ENCODE results near the gene PLTP.

The PLTP gene

GRCh38 chr20:45890077-45890984 is 21.6 kb downstream of the PLTP start:
- H3K36me3 ChIP-seq (ENCODE audit: control insufficient read depth in 2 of 2, insufficient read depth in 2 of 2, low read length in 2 of 2) = peaks cover 14 to 45% of the 10 kb centered on the region in 2 donors
- H3K9me3 ChIP-seq (ENCODE audit: control insufficient read depth in 2 of 2, low read length in 2 of 2) = no peaks in the 10 kb centered on the region
- peak overlapping the region; percentile 76 to 80 for H3K9ac ChIP-seq (ENCODE audit: low read depth in 1 of 2, low read length in 2 of 2)
- H3K4me1 ChIP-seq (ENCODE audit: control insufficient read depth in 2 of 2, insufficient read depth in 2 of 2, low read length in 2 of 2) = peaks cover 30 to 31% of the 10 kb centered on the region in 2 donors
- H3K4me3 ChIP-seq (ENCODE audit: low read length in 2 of 2) = peak overlapping the region; percentile 80 to 82
- peak overlapping the region; percentile 65 to 80 for H3K27ac ChIP-seq (ENCODE audit: low read depth in 2 of 2, low read length in 2 of 2)
- H3K27me3 ChIP-seq (ENCODE audit: control insufficient read depth in 2 of 2, insufficient read depth in 2 of 2, low read length in 2 of 2) = no peaks in the 10 kb centered on the region

- H3K27ac ChIP-seq (ENCODE audit: low read depth in 2 of 2, low read length in 2 of 2) = no peak overlapping the region
- no peak overlapping the region for H3K9ac ChIP-seq (ENCODE audit: low read depth in 1 of 2, low read length in 2 of 2)
- H3K4me1 ChIP-seq (ENCODE audit: control insufficient read depth in 2 of 2, insufficient read depth in 2 of 2, low read length in 2 of 2) = peaks cover 30% of the 10 kb centered on the region in 2 donors
Observed at GRCh38 chr20:45888681-45889080, 23.3 kb downstream of the PLTP start.

GRCh38 chr20:45887346-45887715 is 24.6 kb downstream of the PLTP start, which contains the start of gene SPATA25:
SPATA25 (minus strand) TSS chr20:45887622; CDS start chr20:45887590, 32 bp downstream.
- peaks cover 18 to 19% of the 10 kb centered on the region in 2 donors for H3K4me1 ChIP-seq (ENCODE audit: control insufficient read depth in 2 of 2, insufficient read depth in 2 of 2, low read length in 2 of 2)
- no peaks in the 10 kb centered on the region for H3K9me3 ChIP-seq (ENCODE audit: control insufficient read depth in 2 of 2, low read length in 2 of 2)
- no peaks in the 10 kb centered on the region for H3K27me3 ChIP-seq (ENCODE audit: control insufficient read depth in 2 of 2, insufficient read depth in 2 of 2, low read length in 2 of 2)
- H3K36me3 ChIP-seq (ENCODE audit: control insufficient read depth in 2 of 2, insufficient read depth in 2 of 2, low read length in 2 of 2) = peaks cover 10 to 43% of the 10 kb centered on the region in 2 donors
- no peak within 1 kb of the TSS for H3K9ac ChIP-seq (ENCODE audit: low read depth in 1 of 2, low read length in 2 of 2)
- H3K4me3 ChIP-seq (ENCODE audit: low read length in 2 of 2) = no peak within 1 kb of the TSS
- no peak within 1 kb of the TSS for H3K27ac ChIP-seq (ENCODE audit: low read depth in 2 of 2, low read length in 2 of 2)

More at GRCh38 chr20:45888681-45889080, 23.3 kb downstream of the PLTP start:
- Histone ChIP-seq H3K27me3 (ENCODE audit: control insufficient read depth in 2 of 2, insufficient read depth in 2 of 2, low read length in 2 of 2) (no peaks in the 10 kb centered on the region), H3K9me3 (ENCODE audit: control insufficient read depth in 2 of 2, low read length in 2 of 2) (no peaks in the 10 kb centered on the region), H3K36me3 (ENCODE audit: control insufficient read depth in 2 of 2, insufficient read depth in 2 of 2, low read length in 2 of 2) (peaks cover 1 to 38% of the 10 kb centered on the region in 2 donors), H3K4me3 (ENCODE audit: low read length in 2 of 2) (no peak overlapping the region)

GRCh38 chr20:45886590-45887345 is 25.2 kb downstream of the PLTP start:
- no peaks in the 10 kb centered on the region for H3K27me3 ChIP-seq (ENCODE audit: control insufficient read depth in 2 of 2, insufficient read depth in 2 of 2, low read length in 2 of 2)
- H3K9ac ChIP-seq (ENCODE audit: low read depth in 1 of 2, low read length in 2 of 2) = no peak overlapping the region
- H3K9me3 ChIP-seq (ENCODE audit: control insufficient read depth in 2 of 2, low read length in 2 of 2) = no peaks in the 10 kb centered on the region
- H3K4me1 ChIP-seq (ENCODE audit: control insufficient read depth in 2 of 2, insufficient read depth in 2 of 2, low read length in 2 of 2) = peaks cover 12 to 13% of the 10 kb centered on the region in 2 donors
- no peak overlapping the region for H3K4me3 ChIP-seq (ENCODE audit: low read length in 2 of 2)
- H3K27ac ChIP-seq (ENCODE audit: low read depth in 2 of 2, low read length in 2 of 2) = no peak overlapping the region
- peaks cover 10 to 43% of the 10 kb centered on the region in 2 donors for H3K36me3 ChIP-seq (ENCODE audit: control insufficient read depth in 2 of 2, insufficient read depth in 2 of 2, low read length in 2 of 2)

GRCh38 chr20:45883100-45883469 is 28.9 kb downstream of the PLTP start:
- Histone ChIP-seq H3K4me3 (ENCODE audit: low read length in 2 of 2) (no peak overlapping the region), H3K36me3 (ENCODE audit: control insufficient read depth in 2 of 2, insufficient read depth in 2 of 2, low read length in 2 of 2) (peaks cover 11 to 48% of the 10 kb centered on the region in 2 donors), H3K4me1 (ENCODE audit: control insufficient read depth in 2 of 2, insufficient read depth in 2 of 2, low read length in 2 of 2) (peaks cover 0 to 4% of the 10 kb centered on the region in 2 donors)

GRCh38 chr20:45882469-45883099 is 29.4 kb downstream of the PLTP start:
- Histone ChIP-seq H3K4me1 (ENCODE audit: control insufficient read depth in 2 of 2, insufficient read depth in 2 of 2, low read length in 2 of 2) (peaks cover 0 to 4% of the 10 kb centered on the region in 2 donors), H3K9ac (ENCODE audit: low read depth in 1 of 2, low read length in 2 of 2) (no peak overlapping the region), H3K9me3 (ENCODE audit: control insufficient read depth in 2 of 2, low read length in 2 of 2) (no peaks in the 10 kb centered on the region), H3K36me3 (ENCODE audit: control insufficient read depth in 2 of 2, insufficient read depth in 2 of 2, low read length in 2 of 2) (peaks cover 15 to 50% of the 10 kb centered on the region in 2 donors), H3K27me3 (ENCODE audit: control insufficient read depth in 2 of 2, insufficient read depth in 2 of 2, low read length in 2 of 2) (no peaks in the 10 kb centered on the region), H3K4me3 (ENCODE audit: low read length in 2 of 2) (no peak overlapping the region), H3K27ac (ENCODE audit: low read depth in 2 of 2, low read length in 2 of 2) (no peak overlapping the region)

More at GRCh38 chr20:45883100-45883469, 28.9 kb downstream of the PLTP start:
- no peaks in the 10 kb centered on the region for H3K9me3 ChIP-seq (ENCODE audit: control insufficient read depth in 2 of 2, low read length in 2 of 2)
- no peaks in the 10 kb centered on the region for H3K27me3 ChIP-seq (ENCODE audit: control insufficient read depth in 2 of 2, insufficient read depth in 2 of 2, low read length in 2 of 2)
- H3K27ac ChIP-seq (ENCODE audit: low read depth in 2 of 2, low read length in 2 of 2) = no peak overlapping the region
- no peak overlapping the region for H3K9ac ChIP-seq (ENCODE audit: low read depth in 1 of 2, low read length in 2 of 2)

GRCh38 chr20:45880988-45881788 is 30.8 kb downstream of the PLTP start, which contains the start of gene ZSWIM1:
ZSWIM1 (plus strand) TSS chr20:45881227; CDS start chr20:45882593, 1,366 bp downstream.
- H3K4me3 ChIP-seq (ENCODE audit: low read length in 2 of 2) = peak within 1 kb of the TSS; percentile 89 to 93
- peaks cover 0 to 4% of the 10 kb centered on the region in 2 donors for H3K4me1 ChIP-seq (ENCODE audit: control insufficient read depth in 2 of 2, insufficient read depth in 2 of 2, low read length in 2 of 2)
- peak within 1 kb of the TSS; percentile 75 to 81 for H3K27ac ChIP-seq (ENCODE audit: low read depth in 2 of 2, low read length in 2 of 2)
- no peaks in the 10 kb centered on the region for H3K9me3 ChIP-seq (ENCODE audit: control insufficient read depth in 2 of 2, low read length in 2 of 2)
- no peaks in the 10 kb centered on the region for H3K27me3 ChIP-seq (ENCODE audit: control insufficient read depth in 2 of 2, insufficient read depth in 2 of 2, low read length in 2 of 2)
- peaks cover 24 to 49% of the 10 kb centered on the region in 2 donors for H3K36me3 ChIP-seq (ENCODE audit: control insufficient read depth in 2 of 2, insufficient read depth in 2 of 2, low read length in 2 of 2)
- H3K9ac ChIP-seq (ENCODE audit: low read depth in 1 of 2, low read length in 2 of 2) = peak within 1 kb of the TSS; percentile 85 to 88

GRCh38 chr20:45878076-45878761 is 33.7 kb downstream of the PLTP start:
- H3K36me3 ChIP-seq (ENCODE audit: control insufficient read depth in 2 of 2, insufficient read depth in 2 of 2, low read length in 2 of 2) = peaks cover 18 to 32% of the 10 kb centered on the region in 2 donors
- H3K27me3 ChIP-seq (ENCODE audit: control insufficient read depth in 2 of 2, insufficient read depth in 2 of 2, low read length in 2 of 2) = no peaks in the 10 kb centered on the region
- no peak overlapping the region for H3K9ac ChIP-seq (ENCODE audit: low read depth in 1 of 2, low read length in 2 of 2)
- peaks cover 0 to 4% of the 10 kb centered on the region in 2 donors for H3K4me1 ChIP-seq (ENCODE audit: control insufficient read depth in 2 of 2, insufficient read depth in 2 of 2, low read length in 2 of 2)
- no peaks in the 10 kb centered on the region for H3K9me3 ChIP-seq (ENCODE audit: control insufficient read depth in 2 of 2, low read length in 2 of 2)
- no peak overlapping the region for H3K4me3 ChIP-seq (ENCODE audit: low read length in 2 of 2)
- H3K27ac ChIP-seq (ENCODE audit: low read depth in 2 of 2, low read length in 2 of 2) = no peak overlapping the region

- H3K36me3 ChIP-seq (ENCODE audit: control insufficient read depth in 2 of 2, insufficient read depth in 2 of 2, low read length in 2 of 2) = peaks cover 14 to 28% of the 10 kb centered on the region in 2 donors
- no peaks in the 10 kb centered on the region for H3K4me1 ChIP-seq (ENCODE audit: control insufficient read depth in 2 of 2, insufficient read depth in 2 of 2, low read length in 2 of 2)
- H3K27ac ChIP-seq (ENCODE audit: low read depth in 2 of 2, low read length in 2 of 2) = no peak overlapping the region
- H3K27me3 ChIP-seq (ENCODE audit: control insufficient read depth in 2 of 2, insufficient read depth in 2 of 2, low read length in 2 of 2) = no peaks in the 10 kb centered on the region
- no peak overlapping the region for H3K4me3 ChIP-seq (ENCODE audit: low read length in 2 of 2)
- no peaks in the 10 kb centered on the region for H3K9me3 ChIP-seq (ENCODE audit: control insufficient read depth in 2 of 2, low read length in 2 of 2)
- H3K9ac ChIP-seq (ENCODE audit: low read depth in 1 of 2, low read length in 2 of 2) = no peak overlapping the region
Observed at GRCh38 chr20:45874576-45874975, 37.4 kb downstream of the PLTP start.
